OCI-LY3 (cell line): ENCODE measurements around the gene SLC1A1.

Experiments used
- CTCF ChIP-seq: fragments of 200-600, 300-600 bp; sonication (generic); IDR thresholded peaks from 2 replicates; pipeline ENCODE4 v1.5.1; 2014; ENCODE audit warnings: antibody characterized with exemption, low read length, low read depth
- EZH2phosphoT487 ChIP-seq: fragments of 200-600 bp; shearing (Covaris generic); IDR thresholded peaks from 2 replicates; pipeline ENCODE4 v1.6.1; 2018; ENCODE audit warnings: antibody characterized with exemption, mixed run types, low read depth

- TF ChIP-seq CTCF (no peak), EZH2phosphoT487 (no peak)
Measured at GRCh38 chr9:4603830-4604229, 113.6 kb downstream of the SLC1A1 start.
